HAP-1 (cell line): ENCODE measurements around the gene CCR2.

Experiments used
- DNase-seq, 2 experiments: peaks; one replicate each; pipeline ENCODE4 v3.0.0-alpha.2; 2016 to 2020; ENCODE audit warnings: low spot score in 2 of 2
- H3K27me3 ChIP-seq: fragments of 250-450 bp; sonication (Bioruptor Pico); 2 replicates; pipeline ENCODE4 v1.5.1; 2020; ENCODE audit warnings: low read depth, mild to moderate bottlenecking, moderate library complexity
- H3K36me3 ChIP-seq: fragments of 250-450 bp; sonication (Bioruptor Pico); replicated peaks from 2 replicates; pipeline ENCODE4 v1.5.1; 2020; ENCODE audit warnings: mild to moderate bottlenecking
- H3K4me1 ChIP-seq: fragments of 250-450 bp; sonication (Bioruptor Pico); 2 replicates; pipeline ENCODE4 v1.5.1; 2020; ENCODE audit warnings: mild to moderate bottlenecking
- H3K4me3 ChIP-seq: fragments of 250-450 bp; sonication (Bioruptor Pico); 2 replicates; pipeline ENCODE4 v1.5.1; 2020; ENCODE audit warnings: mild to moderate bottlenecking, moderate library complexity
- H3K9me3 ChIP-seq: fragments of 250-450 bp; sonication (Bioruptor Pico); 2 replicates; pipeline ENCODE4 v1.5.1; 2020; ENCODE audit warnings: mild to moderate bottlenecking, moderate library complexity
- in situ Hi-C: fragments of 300-500 bp; cut with MboI; formaldehyde crosslinking; loops from 3 replicates; pipeline ENCODE4 v1.14.3; 2020; ENCODE audit warnings: low sequenced_read_pairs, inconsistent platforms, mixed read lengths

Gene CCR2

GRCh38 chr3:46407970-46408369 is 54.1 kb downstream of the CCR2 start:
- DNase-seq: no peak
- no peaks in the 10 kb centered on the region for H3K9me3 ChIP-seq
- no peaks in the 10 kb centered on the region for H3K36me3 ChIP-seq
- peaks cover 15% of the 10 kb centered on the region for H3K27me3 ChIP-seq
- no peak overlapping the region for H3K4me3 ChIP-seq
- no peaks in the 10 kb centered on the region for H3K4me1 ChIP-seq
- in situ Hi-C loops: no loop called here

GRCh38 chr3:46408853-46409252 is 54.9 kb downstream of the CCR2 start:
- no peaks in the 10 kb centered on the region for H3K9me3 ChIP-seq
- H3K36me3 ChIP-seq: no peaks in the 10 kb centered on the region
- no peaks in the 10 kb centered on the region for H3K4me1 ChIP-seq
- H3K4me3 ChIP-seq: no peak overlapping the region
- DNase-seq: no peak
- in situ Hi-C loops: no loop called here
- peaks cover 15% of the 10 kb centered on the region for H3K27me3 ChIP-seq

GRCh38 chr3:46409739-46410489 is 56.0 kb downstream of the CCR2 start:
- Histone ChIP-seq H3K27me3 (peaks cover 15% of the 10 kb centered on the region), H3K4me3 (no peak overlapping the region), H3K36me3 (no peaks in the 10 kb centered on the region), H3K9me3 (no peaks in the 10 kb centered on the region), H3K4me1 (no peaks in the 10 kb centered on the region)
- in situ Hi-C loops: no loop called here
- no peak for DNase-seq
